ENCODE data around the gene EHBP1L1.

Gene EHBP1L1

GRCh38 chr11:65559535-65559934, 16.3 kb upstream of the EHBP1L1 start (continued):
- TF ChIP-seq TSHZ2 (CRISPR knock-in tag; IDR thresholded peaks at IDR 0.05) (no peak), ARNTL (CRISPR knock-in tag; IDR thresholded peaks at IDR 0.05; ENCODE audit: borderline replicate concordance, low read depth) (no peak)

GRCh38 chr11:65559951-65560537, 15.8 kb upstream of the EHBP1L1 start:
- ATAC-seq = peak; percentile 12
- TF ChIP-seq ARNTL (CRISPR knock-in tag; IDR thresholded peaks at IDR 0.05; ENCODE audit: borderline replicate concordance, low read depth) (no peak), PATZ1 (CRISPR knock-in tag; IDR thresholded peaks at IDR 0.05; ENCODE audit: borderline replicate concordance) (no peak), ZFP30 (CRISPR knock-in tag; IDR thresholded peaks at IDR 0.05) (no peak), BACH2 (CRISPR knock-in tag; IDR thresholded peaks at IDR 0.05; ENCODE audit: borderline replicate concordance) (no peak), ZNF565 (CRISPR knock-in tag; conservative IDR thresholded peaks at IDR 0.05; ENCODE audit: low read depth) (no peak; the same call in 1 of the 2 replicates), POU6F1 (CRISPR knock-in tag; IDR thresholded peaks at IDR 0.05; ENCODE audit: borderline replicate concordance, low read depth) (no peak), CREB5 (CRISPR knock-in tag; IDR thresholded peaks at IDR 0.05; ENCODE audit: low read depth) (no peak), ZC3H10 (CRISPR knock-in tag; IDR thresholded peaks at IDR 0.05) (no peak), GLIS3 (CRISPR knock-in tag; IDR thresholded peaks at IDR 0.05) (no peak), ISL1 (CRISPR knock-in tag; IDR thresholded peaks at IDR 0.05) (no peak)

- ATAC-seq = peak; percentile 58
- TF ChIP-seq TOX (CRISPR knock-in tag; IDR thresholded peaks at IDR 0.05; ENCODE audit: borderline replicate concordance) (no peak), TCF4 (CRISPR knock-in tag; IDR thresholded peaks at IDR 0.05; ENCODE audit: borderline replicate concordance) (no peak), POU6F1 (CRISPR knock-in tag; IDR thresholded peaks at IDR 0.05; ENCODE audit: borderline replicate concordance, low read depth) (no peak), OSR1 (CRISPR knock-in tag; IDR thresholded peaks at IDR 0.05) (no peak), PPARA (CRISPR knock-in tag; IDR thresholded peaks at IDR 0.05; ENCODE audit: borderline replicate concordance) (no peak), ZFP3 (CRISPR knock-in tag; IDR thresholded peaks at IDR 0.05) (no peak), CSDC2 (CRISPR knock-in tag; IDR thresholded peaks at IDR 0.05) (no peak), ESRRG (CRISPR knock-in tag; IDR thresholded peaks at IDR 0.05) (no peak), BACH2 (CRISPR knock-in tag; IDR thresholded peaks at IDR 0.05; ENCODE audit: borderline replicate concordance) (no peak), PATZ1 (CRISPR knock-in tag; IDR thresholded peaks at IDR 0.05; ENCODE audit: borderline replicate concordance) (no peak), TSHZ2 (CRISPR knock-in tag; IDR thresholded peaks at IDR 0.05) (no peak), CREB5 (CRISPR knock-in tag; IDR thresholded peaks at IDR 0.05; ENCODE audit: low read depth) (no peak), RARB (CRISPR knock-in tag; IDR thresholded peaks at IDR 0.05) (no peak)
These were observed 15.1 kb upstream of the EHBP1L1 start for GRCh38 chr11:65560555-65561418.
